22Rv1 (cell line): Measurements from ENCODE around the gene RINT1.
A peak's percentile ranks its signal among the peaks of the same experiment; 100 is the strongest.

ENCODE experiments used
- H3K27ac ChIP-seq: fragments of 450-650 bp; 2 replicates; pipeline ENCODE4 v1.5.1; 2017
- ZFX ChIP-seq: fragments of 450-650 bp; IDR thresholded peaks from 2 replicates; pipeline ENCODE4 v1.6.1; 2017; ENCODE audit warnings: antibody characterized with exemption, borderline replicate concordance
- TF ChIP-seq, protein P1 (sequence below): fragments of 450-650 bp; IDR thresholded peaks from 2 replicates; pipeline ENCODE4 v1.5.1; 2017; ENCODE audit warnings: mild to moderate bottlenecking

Gene RINT1

GRCh38 chr7:105583061-105583460, 51.1 kb downstream of the RINT1 start:
- no peak overlapping the region for H3K27ac ChIP-seq
- TF ChIP-seq ZFX: no peak
- TF ChIP-seq, protein P1, sequence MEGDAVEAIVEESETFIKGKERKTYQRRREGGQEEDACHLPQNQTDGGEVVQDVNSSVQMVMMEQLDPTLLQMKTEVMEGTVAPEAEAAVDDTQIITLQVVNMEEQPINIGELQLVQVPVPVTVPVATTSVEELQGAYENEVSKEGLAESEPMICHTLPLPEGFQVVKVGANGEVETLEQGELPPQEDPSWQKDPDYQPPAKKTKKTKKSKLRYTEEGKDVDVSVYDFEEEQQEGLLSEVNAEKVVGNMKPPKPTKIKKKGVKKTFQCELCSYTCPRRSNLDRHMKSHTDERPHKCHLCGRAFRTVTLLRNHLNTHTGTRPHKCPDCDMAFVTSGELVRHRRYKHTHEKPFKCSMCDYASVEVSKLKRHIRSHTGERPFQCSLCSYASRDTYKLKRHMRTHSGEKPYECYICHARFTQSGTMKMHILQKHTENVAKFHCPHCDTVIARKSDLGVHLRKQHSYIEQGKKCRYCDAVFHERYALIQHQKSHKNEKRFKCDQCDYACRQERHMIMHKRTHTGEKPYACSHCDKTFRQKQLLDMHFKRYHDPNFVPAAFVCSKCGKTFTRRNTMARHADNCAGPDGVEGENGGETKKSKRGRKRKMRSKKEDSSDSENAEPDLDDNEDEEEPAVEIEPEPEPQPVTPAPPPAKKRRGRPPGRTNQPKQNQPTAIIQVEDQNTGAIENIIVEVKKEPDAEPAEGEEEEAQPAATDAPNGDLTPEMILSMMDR: no peak

GRCh38 chr7:105584165-105584564, 52.2 kb downstream of the RINT1 start:
- TF ChIP-seq, protein P1: no peak
- no peak for TF ChIP-seq ZFX
- H3K27ac ChIP-seq: no peak overlapping the region

DNA sequence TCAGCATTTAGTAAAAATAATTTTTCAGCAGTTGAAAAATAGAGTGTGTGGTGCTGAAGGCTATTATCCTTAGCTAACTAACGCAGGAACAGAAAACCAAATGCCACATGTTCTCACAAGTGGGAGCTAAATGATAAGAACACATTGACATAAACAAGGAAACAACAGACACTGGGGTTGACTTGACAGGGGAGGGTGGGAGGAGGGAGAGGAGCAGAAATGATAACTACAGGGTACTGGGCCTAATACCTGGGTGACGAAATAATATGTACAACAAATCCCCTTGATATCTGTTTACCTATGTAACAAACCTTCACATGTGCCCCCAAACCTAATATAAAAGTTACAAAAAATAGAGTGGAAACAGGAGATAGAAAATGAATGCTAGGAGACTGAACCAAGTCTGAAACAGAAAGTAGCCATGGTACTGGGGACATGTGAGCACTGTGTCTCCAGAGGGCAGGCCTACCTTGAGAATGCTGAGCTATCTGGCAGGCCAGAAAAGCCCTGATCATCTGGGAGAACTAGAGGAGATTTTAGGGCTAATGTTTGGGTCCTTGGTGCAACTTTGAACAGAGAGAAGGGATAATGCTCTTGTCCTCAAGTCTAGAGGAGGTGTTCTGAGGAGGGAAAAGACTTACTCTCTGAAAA, 54.0 kb downstream of the RINT1 start:
- H3K27ac ChIP-seq: no peak overlapping the region
- no peak for TF ChIP-seq ZFX
- TF ChIP-seq, protein P1: no peak

DNA sequence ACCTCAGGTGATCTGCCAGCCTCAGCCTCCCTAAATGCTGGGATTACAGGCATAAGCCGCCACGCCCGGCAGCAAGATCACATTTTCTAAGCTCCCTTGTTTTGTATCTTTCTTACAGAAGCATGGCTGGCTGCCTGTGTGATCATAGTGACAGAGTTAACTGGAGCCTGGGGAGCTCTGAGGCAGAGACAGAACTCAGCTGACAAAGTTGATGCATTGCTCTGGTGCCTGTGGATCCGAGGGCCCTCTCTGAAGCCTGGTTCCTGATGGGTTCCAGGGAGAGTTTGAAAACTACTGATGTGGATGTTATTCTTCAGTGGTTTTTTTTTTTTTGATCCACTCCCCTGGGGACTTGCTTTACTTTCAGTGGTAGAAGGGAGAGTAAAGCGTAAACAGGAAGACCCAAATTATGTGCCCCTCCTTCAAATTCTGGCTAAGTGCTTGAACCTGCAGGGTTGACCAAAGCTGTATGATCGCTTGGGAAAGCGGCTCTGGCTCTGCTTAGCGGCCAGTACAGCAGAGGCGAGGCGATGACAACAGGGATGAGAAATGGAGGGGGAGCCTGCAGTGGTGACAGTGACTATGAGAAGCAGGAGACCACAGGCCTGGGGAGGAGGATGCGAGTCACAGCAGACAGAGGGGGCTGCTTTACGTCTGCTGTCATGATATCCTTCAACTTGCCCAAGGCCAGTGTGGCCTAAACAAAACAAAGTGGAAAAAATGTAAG, 56.1 kb downstream of the RINT1 start:
- no peak overlapping the region for H3K27ac ChIP-seq
- TF ChIP-seq, protein P1: no peak
- no peak for TF ChIP-seq ZFX

DNA sequence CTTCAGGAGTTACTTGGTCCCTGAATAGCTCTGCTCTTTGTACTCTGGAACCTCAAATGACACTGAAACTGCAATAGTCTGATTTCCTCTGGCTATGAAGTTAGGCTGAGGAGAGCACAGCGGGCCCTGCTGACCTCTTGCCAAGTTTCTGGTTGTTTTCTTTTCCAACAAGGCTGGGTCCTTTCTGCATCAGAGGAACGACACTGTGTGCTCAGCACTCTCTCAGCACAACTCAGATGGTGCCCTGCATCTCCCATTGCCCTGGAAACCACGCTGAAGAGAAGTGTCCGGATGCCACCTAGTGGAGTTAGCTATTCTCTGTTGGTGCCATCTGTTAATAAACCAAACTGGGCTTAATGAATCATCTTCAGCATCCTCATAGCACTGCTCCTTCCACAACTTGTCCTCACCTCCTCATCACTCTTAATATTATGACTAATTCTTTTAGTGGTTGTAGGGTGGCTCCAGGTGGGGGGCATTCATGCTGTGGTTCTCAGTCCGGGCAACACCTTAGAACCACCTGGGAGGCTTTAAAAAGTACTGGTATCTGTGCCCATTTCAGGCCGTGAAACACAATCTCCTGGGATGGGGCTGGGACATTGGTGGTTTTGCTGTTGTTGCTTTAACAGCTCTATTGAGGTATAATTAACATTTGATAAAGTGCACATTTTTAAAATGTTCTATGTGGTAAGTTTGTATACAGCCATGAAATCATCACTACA, 57.5 kb downstream of the RINT1 start:
- no peak for TF ChIP-seq ZFX
- TF ChIP-seq, protein P1: peak; percentile 91
- H3K27ac ChIP-seq: no peak overlapping the region

- TF ChIP-seq, protein P1: no peak
- TF ChIP-seq ZFX: no peak
Observed at GRCh38 chr7:105590793-105591192, 58.8 kb downstream of the RINT1 start.

DNA sequence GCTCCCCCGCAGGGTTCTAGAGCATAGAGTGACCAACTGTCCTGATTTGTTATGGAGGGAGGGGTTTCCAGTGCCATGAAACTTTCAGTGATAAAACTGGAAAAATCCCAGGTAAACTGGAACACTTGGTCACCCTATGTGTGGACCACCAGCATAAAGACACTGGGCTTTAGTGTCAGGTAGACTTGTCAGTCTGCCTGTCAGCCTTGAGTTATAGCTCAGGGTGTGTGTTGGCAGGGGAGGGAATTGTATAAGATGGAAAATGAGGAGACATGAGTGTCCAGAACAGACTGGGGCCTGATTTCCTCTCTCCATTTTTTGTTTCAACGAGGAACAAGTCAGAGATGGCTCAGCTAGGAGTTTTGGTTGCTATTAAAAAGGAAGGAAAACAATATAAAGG, 59.5 kb downstream of the RINT1 start:
- TF ChIP-seq, protein P1: no peak
- TF ChIP-seq ZFX: no peak
- H3K27ac ChIP-seq: no peak overlapping the region

More at GRCh38 chr7:105590793-105591192, 58.8 kb downstream of the RINT1 start:
- H3K27ac ChIP-seq: no peak overlapping the region
